ENCODE measurements around the gene RHBG.

- TF ChIP-seq, protein P1, sequence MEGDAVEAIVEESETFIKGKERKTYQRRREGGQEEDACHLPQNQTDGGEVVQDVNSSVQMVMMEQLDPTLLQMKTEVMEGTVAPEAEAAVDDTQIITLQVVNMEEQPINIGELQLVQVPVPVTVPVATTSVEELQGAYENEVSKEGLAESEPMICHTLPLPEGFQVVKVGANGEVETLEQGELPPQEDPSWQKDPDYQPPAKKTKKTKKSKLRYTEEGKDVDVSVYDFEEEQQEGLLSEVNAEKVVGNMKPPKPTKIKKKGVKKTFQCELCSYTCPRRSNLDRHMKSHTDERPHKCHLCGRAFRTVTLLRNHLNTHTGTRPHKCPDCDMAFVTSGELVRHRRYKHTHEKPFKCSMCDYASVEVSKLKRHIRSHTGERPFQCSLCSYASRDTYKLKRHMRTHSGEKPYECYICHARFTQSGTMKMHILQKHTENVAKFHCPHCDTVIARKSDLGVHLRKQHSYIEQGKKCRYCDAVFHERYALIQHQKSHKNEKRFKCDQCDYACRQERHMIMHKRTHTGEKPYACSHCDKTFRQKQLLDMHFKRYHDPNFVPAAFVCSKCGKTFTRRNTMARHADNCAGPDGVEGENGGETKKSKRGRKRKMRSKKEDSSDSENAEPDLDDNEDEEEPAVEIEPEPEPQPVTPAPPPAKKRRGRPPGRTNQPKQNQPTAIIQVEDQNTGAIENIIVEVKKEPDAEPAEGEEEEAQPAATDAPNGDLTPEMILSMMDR (IDR thresholded peaks at IDR 0.05), result no peak
- no peak for TF ChIP-seq POLR2A (IDR thresholded peaks at IDR 0.05; ENCODE audit: low read depth)
Measured at GRCh38 chr1:156400191-156400935, 31.4 kb downstream of the RHBG start.
